ENCODE data around the gene PTMA. TPM values are rescaled to one million over a fixed set of nuclear protein-coding genes. Genes with fewer than 3 reads are reported as not detected.
A peak's percentile ranks its signal among the peaks of the same experiment; 100 is the strongest.

PTMA gene
- total RNA-seq, 1 experiment from 2014 or later = 2,164 TPM

- H3K4me1 Mint-ChIP-seq = peaks cover 52% of the 10 kb centered on the region
- H3K27me3 Mint-ChIP-seq (ENCODE audit: low read depth) = no peaks in the 10 kb centered on the region; the same call in 1 of the 2 replicates
- DNase-seq (ENCODE audit: low spot score) = no peak
- ChIA-PET CTCF (interaction anchor here (1.4 kb wide), 1 partner anchor 8 kb away, joined by 4 read pairs; no protein-coding TSS in a partner anchor), POLR2A (no interaction called here)
- peak overlapping the region; percentile 65; the same call in 1 of the 2 replicates for H3K27ac Mint-ChIP-seq
- no peak overlapping the region for H3K4me3 Mint-ChIP-seq
- no peak for ATAC-seq
- H3K9me3 Mint-ChIP-seq = no peaks in the 10 kb centered on the region
- no peaks in the 10 kb centered on the region for H3K36me3 Mint-ChIP-seq
- TF ChIP-seq GTF2I (CRISPR knock-in tag; conservative IDR thresholded peaks at IDR 0.05) (0 out of 2 replicates have a peak, but pooled peaks have one; percentile 12), ATF6 (CRISPR knock-in tag; IDR thresholded peaks at IDR 0.05) (no peak), ZNF121 (CRISPR knock-in tag; IDR thresholded peaks at IDR 0.05) (no peak)
These were observed 39.3 kb upstream of the PTMA start for GRCh38 chr2:231668981-231669380.

GRCh38 chr2:231671270-231672050, 36.9 kb upstream of the PTMA start:
- Mint-ChIP-seq H3K9me3 (no peaks in the 10 kb centered on the region), H3K4me3 (no peak overlapping the region), H3K27ac (peak overlapping the region; percentile 91), H3K36me3 (no peaks in the 10 kb centered on the region), H3K4me1 (peaks cover 55% of the 10 kb centered on the region), H3K27me3 (ENCODE audit: low read depth) (no peaks in the 10 kb centered on the region)
- TF ChIP-seq ZNF425 (CRISPR knock-in tag; conservative IDR thresholded peaks at IDR 0.05) = no peak
- 0 out of 2 replicates have a peak, but pooled peaks have one; percentile 9 for TF ChIP-seq ZBTB21 (CRISPR knock-in tag; IDR thresholded peaks at IDR 0.05; ENCODE audit: borderline replicate concordance)
- TF ChIP-seq ZNF138 (CRISPR knock-in tag; conservative IDR thresholded peaks at IDR 0.05) = 0 out of 2 replicates have a peak, but pooled peaks have one; percentile 43
- no peak for TF ChIP-seq ZNF423 (CRISPR knock-in tag; IDR thresholded peaks at IDR 0.05)
- peak; percentile 52; the same call in 1 of the 2 replicates for TF ChIP-seq SP1 (CRISPR knock-in tag; conservative IDR thresholded peaks at IDR 0.05)
- DNase-seq (ENCODE audit: low spot score) (no peak), ATAC-seq (no peak)
- CTCF ChIA-PET = interaction anchor here (0.5 to 7.3 kb wide), 15 partner anchors 9 to 189 kb away, joined by 3 to 260 read pairs (median 24); partner anchors contain the start of gene PTMA
- POLR2A ChIA-PET = interaction anchor here (1.0 to 7.7 kb wide), 8 partner anchors 8 to 66 kb away, joined by 3 to 145 read pairs (median 16); partner anchors contain the start of gene PTMA

GRCh38 chr2:231672617-231673347, 35.5 kb upstream of the PTMA start:
- H3K27ac Mint-ChIP-seq = peak overlapping the region; percentile 91
- ATAC-seq (peak; percentile 58), DNase-seq (ENCODE audit: low spot score) (peak; percentile 85)
- ChIA-PET POLR2A (interaction anchor here (0.6 to 7.7 kb wide), 24 partner anchors 8 to 208 kb away, joined by 3 to 145 read pairs (median 6); partner anchors contain the start of genes COPS7B, NCL and PTMA), CTCF (interaction anchor here (1.0 to 7.3 kb wide), 31 partner anchors 8 to 228 kb away, joined by 3 to 260 read pairs (median 7); partner anchors contain the start of genes COPS7B, NCL, PDE6D and PTMA)
- peaks cover 46% of the 10 kb centered on the region for H3K4me1 Mint-ChIP-seq
- peak overlapping the region; percentile 65 for H3K4me3 Mint-ChIP-seq
- H3K27me3 Mint-ChIP-seq (ENCODE audit: low read depth) = no peaks in the 10 kb centered on the region
- no peaks in the 10 kb centered on the region for H3K9me3 Mint-ChIP-seq
- H3K36me3 Mint-ChIP-seq = no peaks in the 10 kb centered on the region
- no peak for TF ChIP-seq TCF7 (CRISPR knock-in tag; IDR thresholded peaks at IDR 0.05; ENCODE audit: low read depth)
- no peak for TF ChIP-seq OVOL2 (CRISPR knock-in tag; IDR thresholded peaks at IDR 0.05; ENCODE audit: borderline replicate concordance)
- TF ChIP-seq SMAD3 (CRISPR knock-in tag; IDR thresholded peaks at IDR 0.05; ENCODE audit: borderline replicate concordance) = peak; percentile 71
- TF ChIP-seq STAT6 (CRISPR knock-in tag; conservative IDR thresholded peaks at IDR 0.05; ENCODE audit: low read depth) = 0 out of 2 replicates have a peak, but pooled peaks have one; percentile 66
- no peak for TF ChIP-seq CDX4 (CRISPR knock-in tag; IDR thresholded peaks at IDR 0.05; ENCODE audit: borderline replicate concordance)
- peak; percentile 58; the same call in 1 of the 2 replicates for TF ChIP-seq GABPB1 (CRISPR knock-in tag; IDR thresholded peaks at IDR 0.05)
- TF ChIP-seq ZNF219 (CRISPR knock-in tag; IDR thresholded peaks at IDR 0.05; ENCODE audit: borderline replicate concordance) = peak; percentile 68; the same call in 1 of the 2 replicates
- peak; percentile 75; the same call in 1 of the 2 replicates for TF ChIP-seq AFF4 (CRISPR knock-in tag; IDR thresholded peaks at IDR 0.05; ENCODE audit: borderline replicate concordance)

Data from WTC11 (cell line).